ENCODE measurements around the gene TBC1D24. TPM values are rescaled to one million over a fixed set of nuclear protein-coding genes. Genes with fewer than 3 reads are reported as not detected.

Gene TBC1D24
- total and polyA plus RNA-seq, 9 of the 15 experiments (the other 6 are each of a cell fraction or from before 2014, with no cell fraction given), result 1.7 to 22.6 (median 7.2) TPM

GRCh38 chr16:2513405-2514332 is 38.7 kb downstream of the TBC1D24 start, which contains the start of gene ATP6V0C (continued):
- TF ChIP-seq IRF9 (tag; IDR thresholded peaks at IDR 0.05) (no peak), KLF10 (CRISPR knock-in tag; IDR thresholded peaks at IDR 0.05) (no peak), ZNF12 (CRISPR knock-in tag; IDR thresholded peaks at IDR 0.05) (no peak), LEF1 (IDR thresholded peaks at IDR 0.05) (no peak), WHSC1 (IDR thresholded peaks at IDR 0.05; ENCODE audit: low read length) (no peak), HES1 (IDR thresholded peaks at IDR 0.05; ENCODE audit: low read depth) (no peak), THAP12 (CRISPR knock-in tag; IDR thresholded peaks at IDR 0.05) (peak; percentile 82), SMARCA5 (IDR thresholded peaks at IDR 0.05) (no peak), PTBP1 (IDR thresholded peaks at IDR 0.05; ENCODE audit: low read depth, low read length) (no peak), MEIS2 (IDR thresholded peaks at IDR 0.05; ENCODE audit: partially characterized antibody) (peak; percentile 41), ESRRA (IDR thresholded peaks at IDR 0.05; ENCODE audit: borderline replicate concordance, low read depth) (peak; percentile 64; the same call in 1 of the 2 replicates), ZNF717 (CRISPR knock-in tag; IDR thresholded peaks at IDR 0.05) (no peak), CHD4 (IDR thresholded peaks at IDR 0.05; ENCODE audit: insufficient read depth, insufficient replicate concordance, low read depth, low read length, poor library complexity, severe bottlenecking) (no peak), PTTG1 (tag; IDR thresholded peaks at IDR 0.05; ENCODE audit: low read depth) (no peak), ZNF311 (CRISPR knock-in tag; IDR thresholded peaks at IDR 0.05) (no peak), CBX8 (IDR thresholded peaks at IDR 0.05; ENCODE audit: borderline replicate concordance, extremely low read depth, low read depth, low read length, poor library complexity, severe bottlenecking) (no peak), XRCC3 (IDR thresholded peaks at IDR 0.05) (no peak), HDGF (IDR thresholded peaks at IDR 0.05) (no peak), MAZ (CRISPR knock-in tag; conservative IDR thresholded peaks at IDR 0.05 in 1 of 2, IDR thresholded peaks at IDR 0.05 in 1 of 2) (peak in 1 of 2 experiments; percentile 91; a peak in 3 of 4 replicates), RNF219 (CRISPR knock-in tag; IDR thresholded peaks at IDR 0.05) (no peak)
